Activated CD8-positive, alpha-beta T cell treated with anti-CD3 and anti-CD28 coated beads for 36 hours (primary cell): ENCODE data around the gene TEX48. TPM values are rescaled to one million over a fixed set of nuclear protein-coding genes. Genes with fewer than 3 reads are reported as not detected.

Source experiments
- ATAC-seq: fragments of 200-7000 bp; cut with Tn5 transposase; one replicate; pipeline ENCODE4 v1.10.0; 2021; ENCODE audit warnings: mild to moderate bottlenecking, moderate library complexity
- CTCF ChIA-PET: fragments of 350-600 bp; sonication (Branson Sonifier 250); formaldehyde crosslinking; loops from one replicate; lab custom pipeline; 2021; ENCODE audit warnings: antibody characterized with exemption; lab: Charles Lee
- POLR2A ChIA-PET: fragments of 350-600 bp; sonication (Branson Sonifier 250); formaldehyde crosslinking; loops from one replicate; lab custom pipeline; 2021; ENCODE audit warnings: antibody characterized with exemption; lab: Charles Lee
- DNase-seq: peaks from one replicate; pipeline ENCODE4 v3.0.0-alpha.2; 2020
- H3K27ac Mint-ChIP-seq: one replicate; pipeline ENCODE4 v1.8.0; 2021; ENCODE audit warnings: mild to moderate bottlenecking, mixed read lengths
- H3K27me3 Mint-ChIP-seq: one replicate; pipeline ENCODE4 v1.8.0; 2021; ENCODE audit warnings: mixed read lengths
- H3K36me3 Mint-ChIP-seq: one replicate; pipeline ENCODE4 v1.8.0; 2021; ENCODE audit warnings: low read depth, mixed read lengths
- H3K4me1 Mint-ChIP-seq: one replicate; pipeline ENCODE4 v1.8.0; 2021; ENCODE audit warnings: low read depth, mixed read lengths
- H3K4me3 Mint-ChIP-seq: one replicate; pipeline ENCODE4 v1.8.0; 2021; ENCODE audit warnings: mild to moderate bottlenecking, moderate library complexity, mixed read lengths
- H3K9me3 Mint-ChIP-seq: one replicate; pipeline ENCODE4 v1.8.0; 2021; ENCODE audit warnings: mixed read lengths
- CTCF ChIP-seq: fragments of 200-600 bp; IDR thresholded peaks from one replicate; pipeline ENCODE4 v1.8.0; 2022; ENCODE audit warnings: antibody characterized with exemption, mild to moderate bottlenecking
- intact Hi-C: fragments of 100-400 bp; cut with micrococcal nuclease; formaldehyde crosslinking; loops from one replicate; pipeline ENCODE4 v1.10.0; 2022
- total RNA-seq, 2 experiments: library from RNA; stranded (reverse); gene quantifications; one replicate each; pipeline ENCODE4 v1.2.3, GENCODE V29; 2021

TEX48 gene
- total RNA-seq, 2 experiments from 2014 or later: 0.65 TPM; not detected in 1

- Mint-ChIP-seq H3K27me3 (no peaks in the 10 kb centered on the region), H3K27ac (peak overlapping the region; percentile 97)
Observed at GRCh38 chr9:114689813-114690212, 7.8 kb upstream of the TEX48 start.

GRCh38 chr9:114688909-114689610 lies 7.1 kb upstream of the TEX48 start:
- ChIA-PET CTCF (interaction anchor here (0.9 to 4.3 kb wide), 7 partner anchors 29 to 302 kb away, joined by 3 to 19 read pairs (median 3); no protein-coding TSS in a partner anchor), POLR2A (interaction anchor here (2.5 to 3.9 kb wide), 3 partner anchors 9 to 46 kb away, joined by 15 to 17 read pairs (median 17); no protein-coding TSS in a partner anchor)
- DNase-seq (no peak), ATAC-seq (no peak)
- intact Hi-C loops: no loop called here
- Mint-ChIP-seq H3K27ac (peak overlapping the region; percentile 97), H3K4me1 (peaks cover 87% of the 10 kb centered on the region), H3K27me3 (no peaks in the 10 kb centered on the region), H3K4me3 (no peak overlapping the region), H3K9me3 (peaks cover 12% of the 10 kb centered on the region), H3K36me3 (peaks cover 28% of the 10 kb centered on the region)
- no peak for TF ChIP-seq CTCF

More at GRCh38 chr9:114689813-114690212, 7.8 kb upstream of the TEX48 start:
- DNase-seq (no peak), ATAC-seq (no peak)
- intact Hi-C loops: loop anchor here (1.0 to 2.0 kb wide), 3 partner anchors 8 to 205 kb away; no protein-coding TSS in a partner anchor
- Mint-ChIP-seq H3K4me1 (peaks cover 88% of the 10 kb centered on the region), H3K4me3 (no peak overlapping the region), H3K9me3 (peaks cover 7% of the 10 kb centered on the region), H3K36me3 (peaks cover 23% of the 10 kb centered on the region)
- CTCF ChIA-PET: interaction anchor here (0.9 to 5.8 kb wide), 6 partner anchors 7 to 230 kb away, joined by 3 to 43 read pairs (median 7); partner anchors contain the start of gene TEX48
- POLR2A ChIA-PET: interaction anchor here (1.0 to 3.9 kb wide), 6 partner anchors 8 to 300 kb away, joined by 3 to 30 read pairs (median 17); partner anchors contain the start of gene TEX48
- TF ChIP-seq CTCF: no peak

DNA sequence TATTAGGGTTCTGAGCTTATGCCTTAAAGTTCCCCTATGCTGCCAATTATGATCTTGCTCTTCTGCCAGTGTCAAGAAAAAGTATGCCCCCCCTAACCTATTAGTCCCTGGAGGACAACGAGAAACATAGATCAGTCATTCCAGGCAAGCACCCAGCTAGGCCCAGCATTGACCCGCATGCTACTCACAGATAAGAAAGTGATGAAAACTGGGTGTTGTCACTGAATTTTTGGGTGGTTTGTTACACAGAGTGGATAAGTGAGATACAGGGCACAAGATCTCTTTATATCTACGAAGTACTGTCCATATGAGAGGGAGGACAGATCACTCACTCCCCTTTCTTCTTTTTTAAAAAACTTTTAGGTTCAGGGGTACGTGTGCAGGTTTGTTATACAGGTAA lies 6.4 kb upstream of the TEX48 start:
- H3K9me3 Mint-ChIP-seq: peaks cover 13% of the 10 kb centered on the region
- peaks cover 82% of the 10 kb centered on the region for H3K4me1 Mint-ChIP-seq
- H3K27ac Mint-ChIP-seq: peak overlapping the region; percentile 97
- H3K4me3 Mint-ChIP-seq: no peak overlapping the region
- no peaks in the 10 kb centered on the region for H3K27me3 Mint-ChIP-seq
- ChIA-PET CTCF (interaction anchor here (1.0 to 4.3 kb wide), 6 partner anchors 30 to 303 kb away, joined by 3 to 19 read pairs (median 3); no protein-coding TSS in a partner anchor), POLR2A (interaction anchor here (0.7 to 2.5 kb wide), 6 partner anchors 9 to 242 kb away, joined by 3 to 15 read pairs (median 3); partner anchors contain the start of gene TNFSF8)
- H3K36me3 Mint-ChIP-seq: peaks cover 31% of the 10 kb centered on the region
- no peak for DNase-seq
- no peak for ATAC-seq
- TF ChIP-seq CTCF: no peak
- intact Hi-C loops: no loop called here

DNA sequence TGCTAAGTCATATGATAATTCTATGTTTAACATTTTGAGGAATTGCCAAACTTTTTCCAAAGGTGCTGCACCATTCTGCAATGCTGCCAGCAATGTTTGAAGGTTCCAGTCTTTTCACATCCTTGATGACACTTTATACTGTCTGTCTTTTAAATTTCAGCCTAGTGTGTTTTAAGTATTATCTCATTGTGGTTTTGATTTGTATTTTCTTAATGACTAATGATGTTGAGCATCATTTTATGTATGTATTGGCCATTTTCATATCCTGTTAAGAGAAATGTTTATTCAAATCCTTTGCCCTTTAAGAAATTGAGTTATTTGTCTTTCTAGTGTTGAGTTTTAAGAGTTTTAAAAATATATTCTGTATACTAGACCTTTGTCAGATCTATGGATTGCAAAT lies 5.0 kb upstream of the TEX48 start:
- Mint-ChIP-seq H3K4me1 (peaks cover 77% of the 10 kb centered on the region), H3K27ac (peak overlapping the region; percentile 85), H3K9me3 (peaks cover 13% of the 10 kb centered on the region), H3K27me3 (no peaks in the 10 kb centered on the region), H3K36me3 (peaks cover 31% of the 10 kb centered on the region), H3K4me3 (no peak overlapping the region)
- POLR2A ChIA-PET: interaction anchor here (2.5 kb wide), 1 partner anchor 11 kb away, joined by 15 read pairs; no protein-coding TSS in a partner anchor
- TF ChIP-seq CTCF: no peak
- no peak for ATAC-seq
- intact Hi-C loops: no loop called here
- CTCF ChIA-PET: no interaction called here
- no peak for DNase-seq
